Activated CD8-positive, alpha-beta memory T cell treated with anti-CD3 and anti-CD28 coated beads for 48 hours (primary cell): Measurements from ENCODE around the gene CHRNE.
"Not testable (repeated sequence)": the region's sequence is repeated elsewhere in the genome, so short reads cannot be mapped to it uniquely, and the experiment has no call there.

Experiments
- DNase-seq, 3 experiments: peaks; one replicate each; pipeline ENCODE4 v3.0.0-alpha.2; 2020; ENCODE audit warnings: low read depth in 2 of 3, low spot score in 2 of 3

Gene CHRNE

GRCh38 chr17:4939796-4940554, 37.1 kb upstream of the CHRNE start, which contains the start of the genes RNF167 and SLC25A11:
Gene RNF167 (plus strand): TSS chr17:4940268. CDS start chr17:4940910, 642 bp downstream.
Gene SLC25A11 (minus strand): TSS chr17:4940046. CDS start chr17:4939910, 136 bp downstream.
- peak; percentile 78 to 96 (median 85) for DNase-seq

- DNase-seq = no peak
These were observed 36.6 kb upstream of the CHRNE start for GRCh38 chr17:4939546-4939795.

- no peak for DNase-seq
These were observed 36.0 kb upstream of the CHRNE start for GRCh38 chr17:4938688-4939545.

GRCh38 chr17:4938069-4938491, 35.2 kb upstream of the CHRNE start:
- DNase-seq = no peak

GRCh38 chr17:4937553-4937952, 34.7 kb upstream of the CHRNE start:
- DNase-seq = no peak

GRCh38 chr17:4936436-4936835, 33.5 kb upstream of the CHRNE start:
- no peak for DNase-seq

- DNase-seq = no peak
These were observed 32.8 kb upstream of the CHRNE start for GRCh38 chr17:4935650-4936049.

- no peak for DNase-seq
These were observed 31.5 kb upstream of the CHRNE start for GRCh38 chr17:4934173-4934979.

GRCh38 chr17:4933646-4934045, 30.7 kb upstream of the CHRNE start:
- DNase-seq = no peak

GRCh38 chr17:4932756-4933155, 29.9 kb upstream of the CHRNE start:
- no peak for DNase-seq

GRCh38 chr17:4931963-4932362, 29.1 kb upstream of the CHRNE start, which contains the start of gene GP1BA:
Gene GP1BA (plus strand): TSS chr17:4932277. CDS start chr17:4932605, 328 bp downstream.
- no peak for DNase-seq

GRCh38 chr17:4928881-4929280, 26.0 kb upstream of the CHRNE start:
- DNase-seq = no peak

- not testable (repeated sequence) for DNase-seq
These were observed 23.9 kb upstream of the CHRNE start for GRCh38 chr17:4926577-4927335.

- DNase-seq = no peak
These were observed 18.4 kb upstream of the CHRNE start for GRCh38 chr17:4921320-4921719.

GRCh38 chr17:4920351-4921048, 17.6 kb upstream of the CHRNE start:
- no peak for DNase-seq

GRCh38 chr17:4919511-4920047, 16.7 kb upstream of the CHRNE start:
- no peak for DNase-seq

GRCh38 chr17:4914551-4914950, 11.7 kb upstream of the CHRNE start:
- DNase-seq = not testable (repeated sequence)

GRCh38 chr17:4913994-4914393, 11.1 kb upstream of the CHRNE start:
- no peak for DNase-seq

- peak in 2 of 3 experiments; percentile 38 to 48 for DNase-seq
These were observed 6.0 kb upstream of the CHRNE start for GRCh38 chr17:4908711-4909496.
